Natural killer cell (primary cell): ENCODE data around the gene GJA5. TPM values are rescaled to one million over a fixed set of nuclear protein-coding genes. Genes with fewer than 3 reads are reported as not detected.

Experiments
- ATAC-seq, 3 donors: fragments of 150-1000 bp in 2 of 3; fragments of 200-7000 bp in 1 of 3; cut with Tn5 transposase; 1 replicate in 1 of 3; 2 replicates in 2 of 3; pipeline ENCODE4 v1.10.0; 2021; ENCODE audit warnings: mild to moderate bottlenecking in 2 of 3, moderate library complexity in 2 of 3
- DNase-seq, 2 donors: peaks; one replicate each; pipeline versions ENCODE4 v3.0.0 to v3.0.0-alpha.2; 2013 to 2021; ENCODE audit warnings: mixed read lengths in 1 of 2
- H3K27ac ChIP-seq: one replicate; pipeline ENCODE4 v1.5.1; 2013; ENCODE audit warnings: mild to moderate bottlenecking, low read length
- H3K27me3 ChIP-seq: one replicate; pipeline ENCODE4 v1.6.1; 2013; ENCODE audit warnings: low read length; ENCODE audit not compliant: control insufficient read depth, insufficient read depth
- H3K36me3 ChIP-seq: one replicate; pipeline ENCODE4 v1.6.1; 2013; ENCODE audit warnings: low read length; ENCODE audit not compliant: control insufficient read depth, insufficient read depth
- H3K4me1 ChIP-seq: one replicate; pipeline ENCODE4 v1.6.1; 2013; ENCODE audit warnings: low read length; ENCODE audit not compliant: control insufficient read depth, insufficient read depth
- H3K4me3 ChIP-seq: one replicate; pipeline ENCODE4 v1.5.1; 2013; ENCODE audit warnings: low read length
- H3K9me3 ChIP-seq: one replicate; pipeline ENCODE4 v1.6.1; 2013; ENCODE audit warnings: low read length; ENCODE audit not compliant: control insufficient read depth, insufficient read depth
- H3K27ac Mint-ChIP-seq, 2 donors: one replicate each; pipeline ENCODE4 v1.8.0; 2022; ENCODE audit warnings: mild to moderate bottlenecking in 2 of 2, mixed read lengths in 2 of 2, moderate library complexity in 1 of 2
- H3K27me3 Mint-ChIP-seq, 2 donors: one replicate each; pipeline ENCODE4 v1.8.0; 2022; ENCODE audit warnings: low read depth in 2 of 2, mixed read lengths in 2 of 2
- H3K36me3 Mint-ChIP-seq: one replicate; pipeline ENCODE4 v1.8.0; 2022; ENCODE audit warnings: mixed read lengths
- H3K4me1 Mint-ChIP-seq, 2 donors: one replicate each; pipeline ENCODE4 v1.8.0; 2022; ENCODE audit warnings: mixed read lengths in 2 of 2
- H3K4me3 Mint-ChIP-seq: one replicate; pipeline ENCODE4 v1.8.0; 2022; ENCODE audit warnings: mild to moderate bottlenecking, moderate library complexity, mixed read lengths
- H3K9me3 Mint-ChIP-seq, 2 donors: one replicate each; pipeline ENCODE4 v1.8.0; 2022; ENCODE audit warnings: mixed read lengths in 2 of 2
- CTCF ChIP-seq: fragments of 200-600 bp; IDR thresholded peaks from one replicate; pipeline ENCODE4 v1.8.0; 2022; ENCODE audit warnings: antibody characterized with exemption
- WGBS: methylation state at CpG from one replicate; pipeline ENCODE4 v1.1.7; 2013; ENCODE audit warnings: missing lambda C conversion rate; ENCODE audit not compliant: insufficient coverage; 5-methylcytosine and 5-hydroxymethylcytosine counted together
- intact Hi-C: fragments of 100-400 bp; cut with micrococcal nuclease; formaldehyde crosslinking; loops from one replicate; pipeline ENCODE4 v1.14.2; 2022
- total RNA-seq, 4 donors: library from RNA; stranded (reverse); fragments of 120-200 nt in 1 of 4; gene quantifications; one replicate each; pipeline versions ENCODE4 v1.2.3 to v1.2.4, GENCODE V29; 2013 to 2022

The GJA5 gene
- not detected for total RNA-seq
- total RNA-seq (2013) = not detected

GRCh38 chr1:147760481-147761260, at the start of gene GJA5:
TSS of gene GJA5 (minus strand) at chr1:147760602. CDS start at chr1:147759238, 1,364 bp downstream.
- H3K27me3 Mint-ChIP-seq = no peaks in the 10 kb centered on the region
- no peak within 1 kb of the TSS for H3K27ac Mint-ChIP-seq
- Histone ChIP-seq H3K27me3 (no peaks in the 10 kb centered on the region), H3K27ac (no peak within 1 kb of the TSS), H3K36me3 (no peaks in the 10 kb centered on the region), H3K4me3 (no peak within 1 kb of the TSS), H3K4me1 (peaks cover 6% of the 10 kb centered on the region), H3K9me3 (no peaks in the 10 kb centered on the region)
- intact Hi-C loops = no loop called here
- H3K9me3 Mint-ChIP-seq = peaks cover 0 to 2% of the 10 kb centered on the region in 2 donors
- H3K4me3 Mint-ChIP-seq = no peak within 1 kb of the TSS
- 90% methylated on average over 7 of the region's 7 CpGs for WGBS
- ATAC-seq (no peak), DNase-seq (no peak)
- H3K36me3 Mint-ChIP-seq = no peaks in the 10 kb centered on the region
- H3K4me1 Mint-ChIP-seq = peaks cover 20 to 24% of the 10 kb centered on the region in 2 donors
- no peak for TF ChIP-seq CTCF

- Histone ChIP-seq H3K27ac (no peak overlapping the region), H3K4me1 (no peaks in the 10 kb centered on the region), H3K36me3 (no peaks in the 10 kb centered on the region), H3K4me3 (no peak overlapping the region), H3K9me3 (no peaks in the 10 kb centered on the region), H3K27me3 (no peaks in the 10 kb centered on the region)
- no peak overlapping the region for H3K27ac Mint-ChIP-seq
- DNase-seq (no peak), ATAC-seq (no peak)
- peaks cover 12 to 16% of the 10 kb centered on the region in 2 donors for H3K27me3 Mint-ChIP-seq
- no peak overlapping the region for H3K4me3 Mint-ChIP-seq
- 67% methylated on average over 1 of the region's 1 CpG for WGBS
- no peaks in the 10 kb centered on the region for H3K36me3 Mint-ChIP-seq
- intact Hi-C loops = no loop called here
- H3K4me1 Mint-ChIP-seq = no peaks in the 10 kb centered on the region
- H3K9me3 Mint-ChIP-seq = no peaks in the 10 kb centered on the region
- no peak for TF ChIP-seq CTCF
Observed at GRCh38 chr1:147809236-147809635, 48.8 kb upstream of the GJA5 start.

- Histone ChIP-seq H3K27me3 (no peaks in the 10 kb centered on the region), H3K9me3 (no peaks in the 10 kb centered on the region), H3K4me3 (no peak overlapping the region), H3K27ac (no peak overlapping the region), H3K36me3 (no peaks in the 10 kb centered on the region), H3K4me1 (no peaks in the 10 kb centered on the region)
- Mint-ChIP-seq H3K9me3 (no peaks in the 10 kb centered on the region), H3K36me3 (no peaks in the 10 kb centered on the region), H3K4me3 (no peak overlapping the region), H3K4me1 (no peaks in the 10 kb centered on the region), H3K27ac (no peak overlapping the region), H3K27me3 (peaks cover 10 to 16% of the 10 kb centered on the region in 2 donors)
- WGBS = 59% methylated on average over 4 of the region's 4 CpGs
- no peak for ATAC-seq
- no peak for DNase-seq
- intact Hi-C loops = no loop called here
- TF ChIP-seq CTCF = no peak
Observed at GRCh38 chr1:147808025-147808424, 47.6 kb upstream of the GJA5 start.

- no peak overlapping the region for H3K4me3 ChIP-seq
- Mint-ChIP-seq H3K27ac (no peak overlapping the region), H3K27me3 (peaks cover 10 to 19% of the 10 kb centered on the region in 2 donors), H3K4me1 (no peaks in the 10 kb centered on the region), H3K4me3 (no peak overlapping the region), H3K36me3 (no peaks in the 10 kb centered on the region), H3K9me3 (no peaks in the 10 kb centered on the region)
- ATAC-seq (no peak), DNase-seq (no peak)
- H3K27me3 ChIP-seq = no peaks in the 10 kb centered on the region
- H3K9me3 ChIP-seq = no peaks in the 10 kb centered on the region
- no peaks in the 10 kb centered on the region for H3K36me3 ChIP-seq
- no peak overlapping the region for H3K27ac ChIP-seq
- no peak for TF ChIP-seq CTCF
- intact Hi-C loops = no loop called here
- no peaks in the 10 kb centered on the region for H3K4me1 ChIP-seq
- 90% methylated on average over 4 of the region's 4 CpGs for WGBS
Observed at GRCh38 chr1:147807405-147807804, 47.0 kb upstream of the GJA5 start.
